HG02973 (cell line): ENCODE results near the gene RPS6KA2.
"Not testable (repeated sequence)": the region's sequence is repeated elsewhere in the genome, so short reads cannot be mapped to it uniquely, and the experiment has no call there.

Source experiments
- ATAC-seq: cut with Tn5 transposase; IDR thresholded peaks from one replicate; pipeline ENCODE4 v1.9.1; 2021; ENCODE audit warnings: moderate library complexity; ENCODE audit not compliant: unreplicated experiment

The RPS6KA2 gene

DNA sequence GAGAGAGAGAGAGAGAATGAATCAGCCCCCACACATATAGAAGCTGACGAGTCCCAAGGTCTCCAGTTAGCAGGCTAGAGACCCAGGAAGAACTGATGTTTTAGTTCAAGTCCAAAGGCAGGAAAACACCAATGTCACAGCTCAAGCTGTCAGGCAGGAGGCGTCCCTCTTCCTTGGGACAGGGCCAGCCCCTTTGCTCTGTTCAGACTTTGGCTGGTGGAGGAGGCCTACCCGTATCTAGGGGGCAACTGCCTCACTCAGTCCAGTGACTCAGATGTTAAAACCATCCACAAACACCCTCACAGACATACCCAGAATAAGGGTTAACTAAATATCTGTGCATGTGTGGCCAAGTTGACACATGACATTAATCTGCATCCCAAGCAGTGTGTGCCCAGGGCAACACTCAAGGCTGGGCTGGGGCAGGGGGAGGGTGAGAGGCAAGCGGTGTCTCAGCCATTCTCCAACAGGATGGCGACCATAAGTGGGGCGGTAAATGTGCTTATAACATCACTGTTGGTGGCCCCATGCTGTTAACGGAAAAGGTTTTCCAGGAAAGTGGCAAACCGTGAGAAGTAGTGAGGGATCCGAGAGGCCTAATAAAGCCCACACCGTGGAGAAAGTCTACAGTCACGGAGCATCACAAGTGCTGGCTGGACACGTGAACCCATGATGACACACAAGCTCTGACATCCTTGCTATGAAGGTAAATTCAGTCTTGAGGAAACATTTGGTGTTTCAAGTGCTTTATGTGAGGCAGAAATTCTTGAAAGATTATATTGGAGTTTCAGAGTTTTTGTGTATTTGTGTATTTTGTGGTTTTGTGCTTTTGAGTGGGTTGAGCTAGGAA, 68.7 kb downstream of the RPS6KA2 start:
- ATAC-seq = no peak

DNA sequence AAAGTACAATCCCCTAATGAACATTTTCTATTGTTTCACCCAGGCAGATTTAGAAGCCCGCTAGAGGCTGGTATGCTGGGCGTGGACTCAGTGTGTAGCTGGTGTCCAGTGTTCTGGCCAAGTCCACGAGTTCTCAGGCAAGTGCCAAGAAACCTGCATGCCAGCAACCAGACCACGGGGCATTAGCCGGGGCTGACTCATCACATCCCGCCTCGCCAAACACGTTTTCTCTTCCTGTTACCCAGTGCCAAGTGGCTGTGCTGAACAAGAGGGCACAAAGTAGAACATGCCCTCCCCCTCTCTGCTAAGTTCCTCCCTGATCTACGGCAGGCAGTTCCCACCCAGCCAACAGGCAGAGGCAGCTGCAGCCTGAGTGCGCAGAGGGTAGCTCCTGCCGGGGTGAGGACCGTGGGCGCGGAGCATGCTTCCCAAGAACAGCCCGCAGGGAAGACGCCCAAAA, 70.2 kb downstream of the RPS6KA2 start:
- ATAC-seq = no peak

DNA sequence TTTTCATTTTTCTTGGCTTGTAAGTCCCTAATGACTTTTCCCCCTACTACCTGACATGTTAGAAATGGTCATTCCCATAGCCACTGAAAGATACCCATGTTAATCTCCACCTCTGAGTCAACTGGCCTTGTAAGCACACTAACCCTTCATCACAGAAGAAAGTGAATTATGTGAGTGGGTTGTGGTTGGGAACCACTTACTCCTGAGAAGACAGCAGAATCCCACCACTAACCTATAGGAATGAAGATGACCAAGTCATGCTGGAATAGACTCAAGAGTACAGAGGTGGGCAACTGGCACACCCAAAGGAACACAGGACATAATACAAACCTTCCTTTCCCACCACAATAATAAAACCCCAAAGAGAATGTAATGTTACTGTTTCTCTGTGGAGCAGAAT, 70.7 kb downstream of the RPS6KA2 start:
- no peak for ATAC-seq

DNA sequence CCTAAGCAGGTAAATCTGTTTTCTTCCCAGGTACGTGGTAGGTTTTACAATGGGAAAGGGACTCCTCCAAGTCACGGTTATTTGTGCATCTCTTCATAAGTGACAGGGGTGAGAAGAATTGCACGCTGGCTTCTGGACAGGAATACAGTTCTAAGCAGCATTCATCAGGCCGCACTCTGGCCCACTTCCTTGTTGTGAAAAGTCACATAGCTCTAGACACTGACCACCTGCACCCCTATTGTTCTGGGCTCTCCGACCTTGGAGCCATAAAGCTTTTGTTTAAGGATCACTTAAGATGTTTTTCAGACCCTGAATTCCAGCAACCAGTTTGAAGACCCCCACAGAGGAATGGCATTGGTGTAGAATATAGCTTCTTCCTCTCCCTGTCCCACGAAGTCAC, 72.0 kb downstream of the RPS6KA2 start:
- ATAC-seq = no peak

DNA sequence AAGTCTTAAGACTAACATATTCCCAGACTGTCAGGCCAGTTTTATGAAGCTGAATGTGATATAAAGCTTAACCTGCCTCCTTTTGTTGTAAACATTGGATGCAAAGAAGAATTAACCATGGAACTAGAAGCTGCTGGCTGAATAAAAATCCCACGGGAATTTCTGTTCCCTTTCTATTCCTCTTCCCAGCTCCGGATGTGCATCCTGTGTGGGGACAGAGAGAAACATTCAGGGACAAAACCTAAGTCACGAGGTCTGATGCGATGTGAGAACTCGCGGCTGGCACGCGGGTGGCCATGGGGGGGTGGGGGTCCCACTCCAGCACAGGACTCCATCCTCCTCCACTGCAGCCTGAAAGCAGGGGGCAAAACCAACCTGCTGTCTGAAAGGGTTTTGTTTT, 72.7 kb downstream of the RPS6KA2 start:
- no peak for ATAC-seq

DNA sequence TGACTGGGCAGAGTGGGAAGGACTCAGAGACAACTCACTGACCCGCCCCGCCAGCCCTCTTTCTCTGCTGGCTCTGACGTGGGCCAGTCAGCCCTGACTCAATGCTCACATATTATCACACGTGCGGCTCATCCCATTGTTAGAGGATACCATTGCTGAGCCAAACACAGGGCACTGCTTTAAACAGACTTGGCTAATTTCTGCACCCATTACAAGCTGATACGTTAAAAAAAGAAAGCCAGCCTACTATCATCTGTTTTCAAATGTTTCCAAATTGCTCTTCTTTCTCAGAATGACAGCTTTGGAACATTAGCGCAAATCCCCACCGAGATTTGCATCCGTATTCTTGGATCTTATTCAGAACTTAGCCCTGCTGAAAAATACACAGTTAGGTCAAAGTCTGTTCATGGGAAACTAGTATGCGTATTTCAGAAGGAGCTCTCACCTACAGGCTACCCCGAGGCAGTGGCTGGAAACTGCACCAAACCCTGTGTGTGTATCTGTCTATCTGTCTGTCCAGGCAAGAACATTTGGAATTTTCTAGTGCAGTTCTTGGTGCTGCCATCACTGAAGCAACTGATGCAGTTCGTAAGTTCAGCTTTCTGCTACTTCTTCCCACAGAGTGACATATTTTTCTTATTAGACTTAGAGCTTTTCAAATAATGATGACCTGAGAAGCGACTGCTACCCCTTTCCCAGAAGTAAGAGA, 73.3 kb downstream of the RPS6KA2 start:
- ATAC-seq = no peak

DNA sequence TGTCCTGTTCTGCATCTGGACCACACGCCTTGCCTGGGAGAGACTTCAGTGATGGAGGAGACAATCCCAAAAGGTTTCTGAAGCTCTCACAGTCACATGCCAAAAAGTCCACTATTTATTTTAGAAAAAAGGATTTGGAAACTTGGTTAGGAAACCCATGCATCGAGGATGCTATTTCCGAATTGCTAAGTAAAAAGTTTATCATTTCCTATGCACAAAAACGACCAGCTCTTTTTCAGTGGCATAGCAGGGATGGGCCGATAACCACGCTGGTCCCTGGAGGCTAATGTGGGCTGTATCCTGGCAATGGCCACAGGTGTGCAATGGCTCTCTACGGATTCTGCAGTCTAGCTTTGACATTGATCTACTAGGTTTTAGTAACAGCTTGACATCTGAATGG, 74.5 kb downstream of the RPS6KA2 start:
- no peak for ATAC-seq

DNA sequence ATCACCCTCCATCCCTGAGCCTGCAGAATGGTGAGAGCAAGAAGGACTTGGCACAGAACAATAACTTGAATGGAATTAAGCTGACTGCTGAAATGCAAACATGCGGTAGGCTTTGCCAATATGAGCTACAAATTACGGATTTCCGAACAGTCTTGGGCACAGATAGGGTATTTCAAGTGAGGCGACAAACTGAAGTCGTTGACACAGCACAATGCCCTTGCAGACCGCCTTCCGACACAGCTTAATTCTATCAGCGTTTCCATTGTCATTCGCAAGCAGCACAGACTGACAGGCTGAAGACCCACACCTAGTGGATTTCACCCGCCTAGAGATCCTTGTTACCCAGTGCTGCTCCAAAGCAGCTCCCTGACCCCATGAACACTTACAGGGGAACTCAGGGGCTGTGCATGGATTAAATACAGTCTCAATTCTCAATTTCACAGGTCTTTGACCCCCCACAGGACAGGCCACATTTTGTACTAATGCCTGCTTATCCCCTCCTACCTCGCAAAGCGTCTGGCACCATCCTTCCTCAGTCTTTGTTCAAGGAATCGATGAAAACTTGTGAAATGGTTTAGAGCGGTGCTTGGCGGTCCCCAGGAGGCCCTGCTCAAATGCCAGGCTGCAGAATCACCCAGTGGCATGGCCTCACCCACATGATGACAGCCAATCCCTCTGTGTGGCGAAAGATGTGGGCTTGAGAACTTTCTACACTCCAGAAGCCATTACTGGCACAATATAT, 75.1 kb downstream of the RPS6KA2 start:
- ATAC-seq = no peak

DNA sequence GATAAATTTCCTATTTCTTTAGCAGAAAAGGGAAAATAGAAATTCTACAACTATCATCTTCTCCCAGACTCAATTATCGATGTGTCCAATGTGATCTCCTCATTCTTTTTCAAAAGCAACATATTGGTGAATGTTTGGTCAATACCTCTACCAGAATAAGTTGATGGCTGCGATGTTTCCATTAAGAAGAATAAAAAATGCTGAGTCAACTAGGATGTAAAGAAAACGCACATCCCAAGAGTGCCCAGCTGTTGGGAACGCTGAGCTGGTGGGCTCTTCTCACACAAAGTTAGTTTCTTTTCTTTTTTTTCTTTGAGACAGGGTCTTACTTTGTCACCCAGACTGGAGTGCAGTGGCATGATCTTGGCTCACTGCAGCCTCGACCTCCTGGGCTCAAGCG, 80.4 kb downstream of the RPS6KA2 start:
- no peak for ATAC-seq

DNA sequence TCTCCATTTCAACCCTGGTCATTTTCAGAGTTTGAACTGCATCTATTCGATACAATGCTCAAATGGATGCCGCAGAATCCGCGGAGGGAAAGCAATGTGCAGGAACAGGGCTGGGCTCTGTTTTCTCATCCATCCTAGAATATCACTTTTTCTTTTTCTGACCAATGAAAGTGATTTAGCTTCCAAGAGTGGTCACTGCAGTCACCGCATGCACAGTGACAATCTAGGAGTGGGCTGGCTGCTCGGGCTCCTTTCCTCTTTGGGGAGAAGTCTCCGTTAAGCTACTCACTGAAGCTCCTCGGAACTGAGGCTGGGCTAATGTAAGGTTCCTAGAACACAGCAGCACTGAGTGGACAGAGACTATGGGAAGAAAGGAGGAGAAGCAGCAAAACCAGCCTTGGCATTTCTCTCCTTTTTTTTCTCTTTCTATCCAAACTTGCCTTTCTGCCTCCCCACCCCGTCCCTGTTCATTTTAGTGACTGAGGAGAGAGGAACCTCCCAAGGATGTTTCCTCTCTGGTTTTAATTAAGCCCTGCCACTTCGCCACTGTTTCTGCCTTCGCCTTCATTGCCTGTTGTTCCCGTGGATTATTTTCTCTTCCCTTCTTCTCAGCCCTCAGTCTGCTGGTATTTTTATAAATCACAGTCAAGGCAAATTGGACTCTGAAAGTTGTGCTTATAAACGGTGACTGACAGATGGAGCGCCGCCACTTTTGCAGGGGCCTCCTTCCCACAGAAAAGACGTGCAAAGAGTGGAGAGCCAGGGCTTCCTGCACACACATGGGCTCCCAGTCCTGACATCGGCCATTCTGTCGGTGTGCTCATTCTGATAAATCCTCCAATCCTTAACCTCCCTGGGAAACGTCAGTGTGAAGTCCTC, 81.7 kb downstream of the RPS6KA2 start:
- ATAC-seq = no peak

DNA sequence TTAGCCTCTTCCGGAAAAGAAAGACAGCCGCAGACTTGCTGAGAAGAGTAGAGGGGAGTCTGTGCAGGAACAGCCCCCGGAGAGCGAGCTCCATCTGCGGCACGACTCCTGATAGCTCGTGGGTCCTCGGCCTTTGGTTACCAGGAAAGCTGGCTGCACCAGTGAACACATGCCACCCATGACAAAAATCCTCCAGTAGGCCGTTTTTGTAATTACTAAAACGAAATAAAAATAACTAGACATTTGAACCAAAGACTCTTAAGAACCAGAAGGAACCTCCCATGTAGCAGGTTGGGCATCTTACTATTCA, 82.8 kb downstream of the RPS6KA2 start:
- ATAC-seq = no peak

DNA sequence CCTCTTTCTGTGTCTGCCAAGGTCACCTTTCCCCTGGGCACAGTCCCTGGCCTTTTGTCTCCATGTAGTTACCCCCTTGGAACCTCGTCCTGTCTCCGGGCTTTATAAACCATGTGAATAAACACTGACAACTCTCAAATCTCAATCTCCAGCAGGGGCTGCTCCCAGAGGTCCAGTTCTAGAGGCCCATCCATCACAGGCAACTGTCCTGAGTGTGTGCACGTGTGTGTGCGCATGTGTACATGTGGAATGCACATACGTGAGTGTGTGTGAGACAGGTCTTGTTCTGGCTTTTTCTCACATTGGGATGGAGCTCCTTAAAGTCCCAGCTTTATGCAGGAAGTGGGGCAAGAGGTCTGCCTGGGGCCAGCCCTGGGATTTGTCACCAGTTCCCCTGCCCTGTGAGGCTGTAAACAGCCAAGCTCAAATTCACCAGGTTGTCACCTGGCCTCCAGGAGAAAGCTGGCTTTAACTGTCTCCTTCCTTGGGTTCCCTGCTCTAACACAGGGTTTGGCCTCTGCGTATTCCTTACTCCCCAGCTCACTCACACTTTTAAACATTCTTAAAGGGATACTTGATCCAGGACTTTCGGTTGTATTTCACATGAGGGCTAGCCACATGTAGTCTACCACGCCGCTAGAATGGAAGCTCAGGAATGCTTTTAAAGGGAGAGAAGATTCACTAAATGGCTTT, 83.3 kb downstream of the RPS6KA2 start:
- ATAC-seq = no peak

DNA sequence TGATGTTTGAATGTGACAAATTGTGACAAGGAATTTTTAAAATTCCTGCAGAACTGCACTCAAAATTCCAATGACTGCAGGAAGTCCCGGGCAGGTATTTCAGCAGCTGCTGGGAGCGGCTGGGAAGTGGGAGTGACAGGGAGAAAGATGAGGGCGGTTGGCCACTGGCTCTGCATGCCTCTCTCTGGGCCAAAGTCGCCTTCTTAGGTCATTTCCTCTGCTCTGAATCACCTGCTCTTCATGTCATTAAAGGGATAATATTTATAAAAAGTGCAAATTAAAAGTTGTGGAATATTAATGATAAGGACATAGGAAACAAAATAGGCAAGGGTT, 84.5 kb downstream of the RPS6KA2 start:
- ATAC-seq = no peak

DNA sequence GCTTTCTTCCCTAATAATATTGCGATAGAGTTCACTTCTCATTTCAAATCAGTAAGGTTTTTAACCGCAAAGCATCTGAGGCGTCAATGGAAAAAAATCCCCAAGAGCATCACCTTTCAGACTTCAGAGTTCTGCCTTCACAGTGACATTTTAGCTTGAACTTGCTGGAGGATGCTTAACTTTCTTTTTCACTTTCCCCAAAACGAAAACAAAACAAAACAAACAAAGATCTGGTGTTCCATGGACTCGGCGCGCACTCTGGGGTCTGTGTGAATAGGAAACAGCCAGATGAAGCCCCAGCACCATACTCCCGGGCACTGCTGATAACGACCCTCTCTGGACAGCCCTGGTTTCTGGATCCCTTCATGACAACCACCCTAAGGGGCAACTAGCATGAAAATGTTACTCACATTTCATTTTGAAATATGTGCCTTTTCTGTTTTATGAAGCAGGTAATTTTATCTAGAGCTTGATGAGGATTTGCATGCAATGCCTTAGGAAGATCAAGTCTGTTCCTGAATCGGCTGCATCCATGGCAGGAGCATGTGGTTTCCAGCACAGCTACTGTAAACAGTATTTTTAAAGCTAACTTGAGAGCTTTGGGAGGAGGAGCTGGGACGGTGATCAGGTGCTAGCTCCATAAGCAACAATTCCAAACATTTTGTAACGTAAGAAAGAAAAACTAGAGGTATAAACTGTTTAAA, 85.0 kb downstream of the RPS6KA2 start:
- ATAC-seq = no peak

DNA sequence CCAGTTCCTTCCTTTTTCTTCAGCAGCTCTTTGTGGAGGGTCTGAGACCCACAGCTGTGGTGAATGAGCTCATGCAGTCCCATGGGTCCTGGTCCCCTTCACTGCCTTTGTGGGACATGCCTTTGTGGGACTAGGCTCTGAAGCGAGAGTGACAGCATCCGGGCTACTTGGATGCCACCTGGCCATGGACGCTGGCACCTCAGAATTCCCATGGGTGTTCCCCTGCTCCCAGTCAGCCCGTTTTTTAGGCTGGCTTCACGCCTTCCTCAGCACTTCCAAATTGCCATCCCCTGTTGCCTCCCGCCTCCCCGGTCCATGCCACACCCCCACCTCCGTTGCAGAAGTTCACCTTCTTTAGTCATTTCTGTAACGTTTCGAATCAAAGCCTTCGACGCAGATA, 85.7 kb downstream of the RPS6KA2 start:
- ATAC-seq = no peak

DNA sequence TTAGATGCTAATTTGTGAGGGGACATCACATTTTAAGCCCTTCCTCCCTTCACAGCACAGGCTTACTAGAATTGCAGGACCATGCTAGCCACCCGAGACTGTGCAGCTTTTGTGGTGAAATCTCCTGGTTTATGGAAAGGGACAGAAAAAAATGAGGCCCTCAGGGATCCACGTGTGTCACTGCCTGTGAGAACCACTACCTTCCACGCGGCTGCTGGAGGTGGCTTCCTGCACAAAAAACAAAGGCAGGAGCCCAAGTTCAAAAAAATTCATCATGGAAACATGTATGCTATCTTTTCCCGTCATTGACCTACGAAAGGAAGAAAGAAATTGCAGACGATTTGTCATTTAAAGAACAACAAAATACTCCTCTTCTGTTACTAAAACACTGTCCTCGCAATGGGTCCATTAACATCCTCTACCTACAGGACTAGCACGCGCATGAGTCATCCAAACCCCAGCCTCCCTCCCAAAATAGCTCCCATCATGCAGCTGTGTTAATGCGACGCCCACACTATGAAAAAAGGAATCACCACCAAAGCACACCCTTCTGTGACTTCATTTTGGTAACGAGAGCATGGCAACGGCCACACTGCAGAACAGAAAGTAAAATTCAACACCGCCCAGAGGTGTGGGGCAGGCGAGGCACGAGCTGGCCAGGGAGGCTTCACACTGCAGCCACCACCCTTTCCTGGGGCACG, 86.3 kb downstream of the RPS6KA2 start:
- ATAC-seq = peak; percentile 98

DNA sequence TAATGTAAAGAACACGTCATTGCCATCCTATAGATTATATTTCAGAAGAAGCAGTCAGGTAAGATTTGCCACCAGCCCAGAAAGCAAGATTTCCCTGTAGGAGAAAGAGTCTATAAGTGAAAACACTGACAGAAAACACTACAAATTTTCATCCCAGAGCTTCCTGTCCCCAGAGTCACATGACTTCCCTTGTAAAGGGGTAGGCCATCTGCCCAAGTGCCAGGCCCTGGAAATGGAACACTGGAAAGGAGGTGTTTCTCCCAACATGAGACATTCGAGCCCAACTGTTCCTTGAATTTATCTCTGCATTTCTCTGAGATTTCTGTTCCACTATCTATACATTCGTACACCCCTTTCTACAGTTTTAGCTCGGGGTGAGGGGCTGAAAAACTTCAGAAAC, 87.5 kb downstream of the RPS6KA2 start:
- no peak for ATAC-seq

DNA sequence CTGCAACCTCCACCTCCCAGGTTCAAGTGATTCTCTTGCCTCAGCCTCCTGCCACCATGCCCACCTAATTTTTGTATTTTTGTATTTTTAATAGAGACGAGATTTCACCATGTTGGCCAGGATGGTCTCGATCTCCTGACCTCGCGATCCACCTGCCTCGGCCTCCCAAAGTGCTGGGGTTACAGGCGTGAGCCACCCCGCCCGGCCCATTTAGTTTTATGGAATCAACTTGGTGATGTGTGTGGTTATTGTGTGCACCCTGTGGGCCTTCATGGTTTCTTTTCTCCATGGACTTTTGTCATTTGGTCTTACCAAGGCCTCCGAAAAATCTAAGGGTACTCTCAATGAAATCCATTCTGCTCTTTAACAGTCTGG, 88.1 kb downstream of the RPS6KA2 start:
- not testable (repeated sequence) for ATAC-seq

DNA sequence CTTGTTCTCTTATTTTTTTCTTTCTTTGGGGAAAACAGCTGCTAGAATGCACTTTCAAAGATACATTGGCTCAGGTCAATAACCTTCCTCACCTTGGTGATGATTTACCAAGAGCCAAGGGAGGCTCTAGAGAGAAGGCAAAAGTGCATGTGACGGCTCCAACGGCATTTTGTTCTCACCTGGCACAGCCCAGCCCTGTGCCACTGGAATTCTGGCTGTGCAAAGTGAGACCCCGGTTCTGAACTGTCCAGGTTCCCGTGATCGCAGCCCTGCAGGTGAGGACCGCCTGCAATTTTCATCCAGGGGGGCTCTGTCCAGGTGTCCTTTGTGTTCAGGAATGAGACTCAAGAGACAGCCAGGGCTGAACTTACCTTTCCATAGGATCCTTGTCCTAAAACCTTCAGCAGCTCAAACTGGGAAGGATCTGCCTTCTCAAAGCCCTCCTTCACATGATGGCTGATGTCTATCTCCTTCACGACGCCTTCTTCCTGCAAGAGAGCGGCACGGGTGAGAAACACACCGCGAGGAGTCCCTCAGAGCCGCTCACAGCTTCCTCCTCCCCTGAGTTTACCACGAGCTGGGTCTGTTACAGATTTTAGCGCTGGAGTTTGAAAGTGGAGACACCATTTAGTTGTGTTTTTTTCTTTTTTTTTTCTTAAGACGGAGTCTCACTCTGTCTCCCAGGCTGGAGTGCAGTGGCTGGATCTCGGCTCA, 88.6 kb downstream of the RPS6KA2 start:
- no peak for ATAC-seq
